Measurements from ENCODE around the gene MGRN1.

- TF ChIP-seq CTCF (IDR thresholded peaks at IDR 0.05) (no peak), POLR2A (IDR thresholded peaks at IDR 0.05) (no peak), EP300 (IDR thresholded peaks at IDR 0.05) (no peak)
Measured at GRCh38 chr16:4649744-4650442, 25.3 kb downstream of the MGRN1 start.

Data from ovary (tissue), 3 donors.